GM18517 (cell line): ENCODE data around the gene DNAH1.
"Not testable (repeated sequence)": the region's sequence is repeated elsewhere in the genome, so short reads cannot be mapped to it uniquely, and the experiment has no call there.

ENCODE experiments used
- ATAC-seq: cut with Tn5 transposase; IDR thresholded peaks from one replicate; pipeline ENCODE4 v1.9.1; 2021; ENCODE audit warnings: mild to moderate bottlenecking, moderate library complexity; ENCODE audit not compliant: unreplicated experiment

The DNAH1 gene

GRCh38 chr3:52315977-52316764 lies at the start of gene DNAH1:
Gene DNAH1 (plus strand): TSS chr3:52316319. CDS start chr3:52322443, 6,124 bp downstream.
- no peak for ATAC-seq

GRCh38 chr3:52268036-52268435 lies 48.1 kb upstream of the DNAH1 start:
- ATAC-seq, result no peak

GRCh38 chr3:52269776-52270175 lies 46.3 kb upstream of the DNAH1 start:
- no peak for ATAC-seq

- no peak for ATAC-seq
These were observed 45.8 kb upstream of the DNAH1 start for GRCh38 chr3:52270252-52270754.

GRCh38 chr3:52272172-52272571 lies 43.9 kb upstream of the DNAH1 start:
- ATAC-seq, result not testable (repeated sequence)

GRCh38 chr3:52272831-52273230 lies 43.3 kb upstream of the DNAH1 start:
- ATAC-seq, result no peak

- not testable (repeated sequence) for ATAC-seq
These were observed 41.3 kb upstream of the DNAH1 start for GRCh38 chr3:52274781-52275180.

GRCh38 chr3:52277071-52277964 lies 38.8 kb upstream of the DNAH1 start:
- ATAC-seq, result peak; percentile 13

GRCh38 chr3:52277972-52278509 lies 38.1 kb upstream of the DNAH1 start:
- peak; percentile 74 for ATAC-seq

GRCh38 chr3:52278510-52279069 lies 37.5 kb upstream of the DNAH1 start, which contains the start of gene WDR82:
Gene WDR82 (minus strand): TSS chr3:52278649. CDS start chr3:52278361, 288 bp downstream.
- ATAC-seq, result peak; percentile 62

- ATAC-seq, result no peak
These were observed 36.5 kb upstream of the DNAH1 start for GRCh38 chr3:52279596-52279995.

- ATAC-seq, result no peak
These were observed 36.1 kb upstream of the DNAH1 start for GRCh38 chr3:52280050-52280461.

- ATAC-seq, result no peak
These were observed 33.9 kb upstream of the DNAH1 start for GRCh38 chr3:52281981-52282801.

- no peak for ATAC-seq
These were observed 32.8 kb upstream of the DNAH1 start for GRCh38 chr3:52283306-52283705.

GRCh38 chr3:52284051-52284450 lies 32.1 kb upstream of the DNAH1 start:
- not testable (repeated sequence) for ATAC-seq

- no peak for ATAC-seq
These were observed 29.4 kb upstream of the DNAH1 start for GRCh38 chr3:52286777-52287110.

- no peak for ATAC-seq
These were observed 27.4 kb upstream of the DNAH1 start for GRCh38 chr3:52288674-52289073.

GRCh38 chr3:52289338-52289746 lies 26.8 kb upstream of the DNAH1 start:
- ATAC-seq, result no peak

- ATAC-seq, result no peak
These were observed 26.1 kb upstream of the DNAH1 start for GRCh38 chr3:52289747-52290595.
